Fibroblast of skin of scalp (primary cell): ENCODE results near the gene IQCN.

ENCODE experiments used
- DNase-seq: peaks from one replicate; pipeline ENCODE4 v3.0.0-alpha.2; 2013

The IQCN gene

DNA sequence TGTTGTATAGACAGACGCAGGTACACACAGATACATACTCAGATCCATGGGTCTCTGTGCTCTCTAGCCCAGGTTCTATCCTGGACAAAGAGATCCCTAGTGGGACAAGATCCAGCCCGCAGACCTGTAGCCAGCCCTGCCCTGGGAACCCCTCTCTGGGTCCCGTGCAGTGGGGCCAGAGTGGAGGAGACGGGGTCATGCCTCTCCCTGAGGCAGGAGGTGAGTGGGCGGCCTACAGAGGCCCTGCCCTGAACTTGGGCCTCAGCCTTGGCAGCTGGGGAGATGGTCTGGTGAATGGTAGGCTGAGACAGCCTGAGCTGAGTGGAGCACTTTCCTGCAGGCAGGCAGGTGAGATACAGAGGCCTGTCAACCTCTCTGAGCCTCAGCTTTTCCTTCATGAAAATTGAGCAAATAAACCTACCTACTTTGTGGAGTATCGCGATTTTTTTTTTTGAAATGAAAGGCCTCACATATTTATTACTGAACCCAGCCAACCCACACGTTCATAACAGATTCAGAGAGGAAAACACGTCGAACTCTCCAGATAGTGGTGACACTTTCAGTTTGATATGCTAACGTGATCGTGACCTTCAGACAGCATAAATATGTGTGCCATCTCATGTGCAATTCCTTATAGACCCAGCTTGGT, 10.6 kb upstream of the IQCN start:
- DNase-seq = no peak

- DNase-seq = no peak
Observed at GRCh38 chr19:18283338-18283737, 9.1 kb upstream of the IQCN start.

DNA sequence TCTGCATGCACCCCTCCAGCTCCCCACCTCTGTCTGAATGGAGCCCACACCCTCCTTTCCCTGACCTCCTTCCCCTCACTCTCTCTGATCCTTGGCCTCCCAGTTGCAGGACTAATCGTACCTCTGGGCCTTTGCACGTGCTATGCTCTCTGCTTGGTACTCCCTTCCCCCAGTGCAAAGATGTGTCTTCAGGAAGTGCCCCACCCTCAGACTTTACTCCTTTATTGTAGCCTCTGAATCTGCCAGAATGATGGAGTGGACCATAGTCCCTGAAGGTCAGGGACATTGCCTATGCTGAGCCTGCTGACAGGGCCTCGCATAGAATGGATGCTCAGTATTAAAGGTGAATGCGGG, 8.5 kb upstream of the IQCN start:
- no peak for DNase-seq

GRCh38 chr19:18282021-18282787, 8.0 kb upstream of the IQCN start:
- DNase-seq = no peak

GRCh38 chr19:18281082-18282020, 7.1 kb upstream of the IQCN start, which contains the start of gene JUND:
TSS of gene JUND (minus strand) at chr19:18281622. CDS start at chr19:18281484, 138 bp downstream.
- peak; percentile 99 for DNase-seq

DNA sequence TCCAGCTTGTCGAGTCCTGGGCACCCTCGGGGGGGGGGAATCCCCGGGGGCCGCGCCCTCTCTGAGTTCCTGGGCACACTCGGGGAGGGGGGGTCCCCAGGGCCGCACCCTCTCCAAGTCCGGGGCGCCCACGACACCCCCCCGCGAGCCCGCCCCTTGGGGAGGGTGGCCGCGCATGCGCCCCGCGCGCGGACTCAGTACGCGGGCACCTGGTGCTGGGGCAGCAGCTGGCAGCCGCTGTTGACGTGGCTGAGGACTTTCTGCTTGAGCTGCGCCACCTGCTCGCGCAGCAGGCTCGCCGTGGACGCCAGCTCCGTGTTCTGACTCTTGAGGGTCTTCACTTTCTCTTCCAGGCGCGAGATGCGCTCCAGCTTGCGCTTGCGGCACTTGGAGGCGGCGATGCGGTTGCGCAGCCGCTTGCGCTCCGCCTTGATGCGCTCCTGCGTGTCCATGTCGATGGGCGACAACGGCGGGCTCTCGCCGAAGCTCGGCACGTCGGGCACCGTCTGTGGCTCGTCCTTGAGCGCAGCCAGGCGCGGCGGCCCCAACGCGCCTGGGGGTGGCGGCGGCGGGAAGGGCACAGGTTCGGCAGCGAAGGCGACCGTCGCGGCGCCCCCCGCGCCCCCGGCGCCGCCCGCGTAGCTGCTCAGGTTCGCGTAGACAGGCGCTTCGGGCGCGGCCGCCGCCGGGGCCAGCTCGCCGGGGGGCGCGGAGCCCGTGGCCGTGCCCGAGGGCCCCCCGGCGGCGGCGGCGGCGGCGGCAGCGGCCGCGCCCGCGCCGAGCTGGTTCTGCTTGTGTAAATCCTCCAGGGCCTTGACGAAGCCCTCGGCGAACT, 6.2 kb upstream of the IQCN start:
- DNase-seq = peak; percentile 74

- DNase-seq = peak; percentile 97
Observed at GRCh38 chr19:18279516-18280246, 5.4 kb upstream of the IQCN start.

GRCh38 chr19:18279266-18279515, 4.9 kb upstream of the IQCN start:
- no peak for DNase-seq

- DNase-seq = no peak
Observed at GRCh38 chr19:18278521-18279265, 4.4 kb upstream of the IQCN start.

DNA sequence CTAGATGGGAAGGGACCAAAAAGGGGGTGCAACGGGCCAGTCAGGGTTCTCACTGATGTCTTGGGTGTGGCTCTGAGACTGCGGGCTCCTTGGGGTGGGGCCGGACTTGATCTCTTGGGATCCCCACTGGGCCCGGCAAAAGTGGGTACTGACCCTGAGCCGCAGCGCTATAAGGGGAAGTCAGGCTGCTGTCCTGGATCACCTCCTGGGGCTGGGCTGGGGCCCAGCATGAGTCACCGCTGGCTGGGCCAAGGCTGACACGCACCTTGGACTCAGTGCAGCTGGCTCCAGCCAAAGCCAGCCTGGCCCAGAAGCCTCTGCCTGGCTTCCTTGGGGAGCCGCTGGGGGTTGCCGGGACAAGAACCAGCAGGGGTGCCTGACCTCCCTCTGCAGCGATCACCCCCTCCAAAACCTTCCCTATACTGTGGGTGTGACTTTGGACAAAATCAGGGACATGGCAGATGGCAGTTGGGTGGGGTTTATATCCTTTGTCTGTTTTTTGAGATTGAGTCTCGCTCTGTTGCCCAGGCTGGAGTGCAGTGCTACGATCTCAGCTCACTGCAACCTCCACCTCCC, 617 bp upstream of the IQCN start:
- peak; percentile 69 for DNase-seq

DNA sequence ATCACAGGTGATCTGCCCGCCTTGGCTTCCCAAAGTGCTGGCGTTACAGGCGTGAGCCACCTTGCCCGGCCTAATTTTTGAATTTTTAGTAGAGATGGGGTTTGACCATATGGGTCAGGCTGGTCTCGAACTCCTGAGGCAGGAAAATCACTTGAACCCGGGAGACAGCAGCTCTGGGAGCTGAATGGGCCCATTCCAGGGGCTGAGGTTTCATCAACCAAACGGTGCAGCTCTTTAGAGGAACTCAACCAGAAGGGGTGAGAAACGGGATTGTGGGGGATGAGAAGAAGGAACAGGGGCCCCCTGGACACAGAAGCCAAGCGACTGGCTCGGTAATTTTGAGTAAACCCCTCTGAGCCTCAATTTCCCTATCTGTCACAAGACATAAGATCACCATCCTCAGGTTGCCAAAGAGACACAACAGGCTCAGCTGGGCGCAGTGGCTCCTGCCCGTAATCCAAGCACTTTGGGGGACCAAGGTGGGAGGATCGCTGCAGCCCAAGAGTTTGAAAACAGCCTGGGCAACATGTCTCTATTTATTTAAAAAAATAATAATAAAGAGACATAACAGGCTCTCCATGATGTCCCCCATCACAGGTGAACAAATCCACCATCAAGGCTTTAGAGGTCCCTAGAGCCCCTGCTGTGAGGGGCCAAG, 562 bp downstream of the IQCN start:
- DNase-seq = no peak

- no peak for DNase-seq
Observed at GRCh38 chr19:18271433-18271841, 2.8 kb downstream of the IQCN start.

- DNase-seq = no peak
Observed at GRCh38 chr19:18270326-18270725, 3.9 kb downstream of the IQCN start.

- DNase-seq = no peak
Observed at GRCh38 chr19:18269070-18269723, 5.1 kb downstream of the IQCN start.

GRCh38 chr19:18266771-18267686, 7.2 kb downstream of the IQCN start:
- DNase-seq = no peak

- no peak for DNase-seq
Observed at GRCh38 chr19:18265582-18265981, 8.7 kb downstream of the IQCN start.

- DNase-seq = no peak
Observed at GRCh38 chr19:18264971-18265540, 9.2 kb downstream of the IQCN start.
